Natural killer cell (primary cell): ENCODE measurements around the gene GPX4. TPM values are rescaled to one million over a fixed set of nuclear protein-coding genes. Genes with fewer than 3 reads are reported as not detected.

Source experiments
- ATAC-seq, 3 donors: fragments of 150-1000 bp in 2 of 3; fragments of 200-7000 bp in 1 of 3; cut with Tn5 transposase; 1 replicate in 1 of 3; 2 replicates in 2 of 3; pipeline ENCODE4 v1.10.0; 2021; ENCODE audit warnings: mild to moderate bottlenecking in 2 of 3, moderate library complexity in 2 of 3
- DNase-seq, 2 donors: peaks; one replicate each; pipeline versions ENCODE4 v3.0.0 to v3.0.0-alpha.2; 2013 to 2021; ENCODE audit warnings: mixed read lengths in 1 of 2
- H3K27ac ChIP-seq: one replicate; pipeline ENCODE4 v1.5.1; 2013; ENCODE audit warnings: mild to moderate bottlenecking, low read length
- H3K27me3 ChIP-seq: one replicate; pipeline ENCODE4 v1.6.1; 2013; ENCODE audit warnings: low read length; ENCODE audit not compliant: control insufficient read depth, insufficient read depth
- H3K36me3 ChIP-seq: one replicate; pipeline ENCODE4 v1.6.1; 2013; ENCODE audit warnings: low read length; ENCODE audit not compliant: control insufficient read depth, insufficient read depth
- H3K4me1 ChIP-seq: one replicate; pipeline ENCODE4 v1.6.1; 2013; ENCODE audit warnings: low read length; ENCODE audit not compliant: control insufficient read depth, insufficient read depth
- H3K4me3 ChIP-seq: one replicate; pipeline ENCODE4 v1.5.1; 2013; ENCODE audit warnings: low read length
- H3K9me3 ChIP-seq: one replicate; pipeline ENCODE4 v1.6.1; 2013; ENCODE audit warnings: low read length; ENCODE audit not compliant: control insufficient read depth, insufficient read depth
- H3K27ac Mint-ChIP-seq, 2 donors: one replicate each; pipeline ENCODE4 v1.8.0; 2022; ENCODE audit warnings: mild to moderate bottlenecking in 2 of 2, mixed read lengths in 2 of 2, moderate library complexity in 1 of 2
- H3K27me3 Mint-ChIP-seq, 2 donors: one replicate each; pipeline ENCODE4 v1.8.0; 2022; ENCODE audit warnings: low read depth in 2 of 2, mixed read lengths in 2 of 2
- H3K36me3 Mint-ChIP-seq: one replicate; pipeline ENCODE4 v1.8.0; 2022; ENCODE audit warnings: mixed read lengths
- H3K4me1 Mint-ChIP-seq, 2 donors: one replicate each; pipeline ENCODE4 v1.8.0; 2022; ENCODE audit warnings: mixed read lengths in 2 of 2
- H3K4me3 Mint-ChIP-seq: one replicate; pipeline ENCODE4 v1.8.0; 2022; ENCODE audit warnings: mild to moderate bottlenecking, moderate library complexity, mixed read lengths
- H3K9me3 Mint-ChIP-seq, 2 donors: one replicate each; pipeline ENCODE4 v1.8.0; 2022; ENCODE audit warnings: mixed read lengths in 2 of 2
- CTCF ChIP-seq: fragments of 200-600 bp; IDR thresholded peaks from one replicate; pipeline ENCODE4 v1.8.0; 2022; ENCODE audit warnings: antibody characterized with exemption
- whole genome bisulfite sequencing: methylation state at CpG from one replicate; pipeline ENCODE4 v1.1.7; 2013; ENCODE audit warnings: missing lambda C conversion rate; ENCODE audit not compliant: insufficient coverage; 5-methylcytosine and 5-hydroxymethylcytosine counted together
- intact Hi-C: fragments of 100-400 bp; cut with micrococcal nuclease; formaldehyde crosslinking; loops from one replicate; pipeline ENCODE4 v1.14.2; 2022
- total RNA-seq, 4 donors: library from RNA; stranded (reverse); fragments of 120-200 nt in 1 of 4; gene quantifications; one replicate each; pipeline versions ENCODE4 v1.2.3 to v1.2.4, GENCODE V29; 2013 to 2022

GPX4 gene
- total RNA-seq, 3 donors from 2014 or later (not counting 1 experiment from before 2014, with no cell fraction given): 108 to 126 (median 121) TPM

GRCh38 chr19:1067341-1067957 is 36.3 kb upstream of the GPX4 start:
- under 1% methylated on average over 38 of the region's 38 CpGs for WGBS
- Histone ChIP-seq H3K9me3 (no peaks in the 10 kb centered on the region), H3K4me1 (peaks cover 76% of the 10 kb centered on the region), H3K27ac (peak overlapping the region; percentile 94), H3K4me3 (peak overlapping the region; percentile 97), H3K27me3 (no peaks in the 10 kb centered on the region), H3K36me3 (peaks cover 32% of the 10 kb centered on the region)
- DNase-seq: peak; percentile 80 to 90
- ATAC-seq: peak; percentile 56 to 77 (median 70)
- peak overlapping the region; percentile 88 for H3K4me3 Mint-ChIP-seq
- TF ChIP-seq CTCF: no peak
- H3K9me3 Mint-ChIP-seq: no peaks in the 10 kb centered on the region
- peak overlapping the region; percentile 88 to 93 for H3K27ac Mint-ChIP-seq
- no peaks in the 10 kb centered on the region for H3K27me3 Mint-ChIP-seq
- intact Hi-C loops: loop anchor here (1.0 to 5.0 kb wide), 3 partner anchors 10 to 35 kb away; partner anchors contain the start of gene GPX4
- H3K4me1 Mint-ChIP-seq: peaks cover 27 to 55% of the 10 kb centered on the region in 2 donors
- no peaks in the 10 kb centered on the region for H3K36me3 Mint-ChIP-seq

GRCh38 chr19:1068009-1069001 is 35.5 kb upstream of the GPX4 start:
- H3K4me3 Mint-ChIP-seq: peak overlapping the region; percentile 91
- Histone ChIP-seq H3K27ac (peak overlapping the region; percentile 94), H3K27me3 (no peaks in the 10 kb centered on the region), H3K9me3 (no peaks in the 10 kb centered on the region), H3K4me3 (peak overlapping the region; percentile 97), H3K4me1 (peaks cover 80% of the 10 kb centered on the region), H3K36me3 (peaks cover 40% of the 10 kb centered on the region)
- no peak for TF ChIP-seq CTCF
- 7% methylated on average over 42 of the region's 45 CpGs for WGBS
- peak; percentile 63 to 81 for DNase-seq
- peak overlapping the region; percentile 88 to 93 for H3K27ac Mint-ChIP-seq
- no peaks in the 10 kb centered on the region for H3K27me3 Mint-ChIP-seq
- no peaks in the 10 kb centered on the region for H3K36me3 Mint-ChIP-seq
- no peaks in the 10 kb centered on the region for H3K9me3 Mint-ChIP-seq
- H3K4me1 Mint-ChIP-seq: peaks cover 32 to 59% of the 10 kb centered on the region in 2 donors
- ATAC-seq: peak; percentile 11 to 18 (median 15)
- intact Hi-C loops: loop anchor here (5.0 kb wide), 2 partner anchors 34 to 36 kb away; partner anchors contain the start of gene GPX4

- Histone ChIP-seq H3K4me3 (peak overlapping the region; percentile 97), H3K27me3 (no peaks in the 10 kb centered on the region), H3K4me1 (peaks cover 83% of the 10 kb centered on the region), H3K36me3 (peaks cover 49% of the 10 kb centered on the region), H3K9me3 (no peaks in the 10 kb centered on the region), H3K27ac (peak overlapping the region; percentile 94)
- H3K27me3 Mint-ChIP-seq: no peaks in the 10 kb centered on the region
- DNase-seq (peak; percentile 53 to 87), ATAC-seq (peak; percentile 7 to 51 (median 25))
- intact Hi-C loops: loop anchor here (5.0 kb wide), 2 partner anchors 33 to 37 kb away; partner anchors contain the start of gene GPX4
- no peaks in the 10 kb centered on the region for H3K36me3 Mint-ChIP-seq
- H3K9me3 Mint-ChIP-seq: no peaks in the 10 kb centered on the region
- peaks cover 33 to 55% of the 10 kb centered on the region in 2 donors for H3K4me1 Mint-ChIP-seq
- 10% methylated on average over 25 of the region's 25 CpGs for WGBS
- TF ChIP-seq CTCF: no peak
- H3K27ac Mint-ChIP-seq: peak overlapping the region; percentile 88 to 93
- H3K4me3 Mint-ChIP-seq: peak overlapping the region; percentile 91
Observed at GRCh38 chr19:1069009-1069779, 34.6 kb upstream of the GPX4 start.
